Neural cell (in vitro differentiated cells): Measurements from ENCODE around the gene MEX3A.

ENCODE experiments used
- EP300 ChIP-seq: fragments of 450-650 bp; conservative IDR thresholded peaks from 2 replicates; pipeline ENCODE4 v1.6.1; 2014; ENCODE audit warnings: antibody characterized with exemption, mild to moderate bottlenecking, moderate library complexity; ENCODE audit not compliant: poor library complexity, severe bottlenecking
- EZH2 ChIP-seq: fragments of 200-600, 300-800 bp; shearing (Covaris generic), sonication (generic); IDR thresholded peaks from 2 replicates; pipeline ENCODE4 v1.6.1; 2014; ENCODE audit warnings: antibody characterized with exemption, low read length, borderline replicate concordance, mild to moderate bottlenecking; ENCODE audit not compliant: insufficient read depth, poor library complexity, severe bottlenecking
- TF ChIP-seq, protein P1 (sequence below): fragments of 450-650 bp; IDR thresholded peaks from 2 replicates; pipeline ENCODE4 v1.5.1; 2014; ENCODE audit warnings: antibody characterized with exemption, mild to moderate bottlenecking, moderate library complexity; ENCODE audit not compliant: poor library complexity, severe bottlenecking

DNA sequence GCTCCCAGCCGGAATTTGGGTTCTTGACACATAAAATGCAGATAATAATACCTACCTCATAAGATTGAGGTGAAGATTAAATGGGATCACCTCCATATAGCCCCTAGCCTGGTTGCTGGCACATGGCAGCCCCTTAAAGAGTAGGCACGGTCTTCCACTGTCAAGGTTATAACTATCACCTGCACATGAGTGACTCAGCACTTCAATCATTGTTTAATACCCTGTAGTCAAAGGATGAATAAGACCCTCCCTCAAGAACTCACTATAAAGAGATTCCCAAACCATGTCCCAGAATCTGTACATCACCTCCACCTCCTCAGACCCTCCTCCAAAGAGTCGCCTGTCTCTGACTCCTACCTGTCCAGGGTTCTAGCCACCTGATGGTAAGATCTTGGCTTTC, 25.8 kb upstream of the MEX3A start:
- TF ChIP-seq, protein P1, sequence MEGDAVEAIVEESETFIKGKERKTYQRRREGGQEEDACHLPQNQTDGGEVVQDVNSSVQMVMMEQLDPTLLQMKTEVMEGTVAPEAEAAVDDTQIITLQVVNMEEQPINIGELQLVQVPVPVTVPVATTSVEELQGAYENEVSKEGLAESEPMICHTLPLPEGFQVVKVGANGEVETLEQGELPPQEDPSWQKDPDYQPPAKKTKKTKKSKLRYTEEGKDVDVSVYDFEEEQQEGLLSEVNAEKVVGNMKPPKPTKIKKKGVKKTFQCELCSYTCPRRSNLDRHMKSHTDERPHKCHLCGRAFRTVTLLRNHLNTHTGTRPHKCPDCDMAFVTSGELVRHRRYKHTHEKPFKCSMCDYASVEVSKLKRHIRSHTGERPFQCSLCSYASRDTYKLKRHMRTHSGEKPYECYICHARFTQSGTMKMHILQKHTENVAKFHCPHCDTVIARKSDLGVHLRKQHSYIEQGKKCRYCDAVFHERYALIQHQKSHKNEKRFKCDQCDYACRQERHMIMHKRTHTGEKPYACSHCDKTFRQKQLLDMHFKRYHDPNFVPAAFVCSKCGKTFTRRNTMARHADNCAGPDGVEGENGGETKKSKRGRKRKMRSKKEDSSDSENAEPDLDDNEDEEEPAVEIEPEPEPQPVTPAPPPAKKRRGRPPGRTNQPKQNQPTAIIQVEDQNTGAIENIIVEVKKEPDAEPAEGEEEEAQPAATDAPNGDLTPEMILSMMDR = no peak
- TF ChIP-seq EP300 (no peak), EZH2 (no peak)
